HepG2 (cell line): ENCODE data around the gene AKAP7. TPM values are rescaled to one million over a fixed set of nuclear protein-coding genes. Genes with fewer than 3 reads are reported as not detected.
A peak's percentile ranks its signal among the peaks of the same experiment; 100 is the strongest.

Experiments
- AGO1 ChIP-seq: fragments of 200-400 bp; formaldehyde crosslinking; IDR thresholded peaks from 2 replicates; pipeline ENCODE4 v1.6.1; 2017; ENCODE audit warnings: mild to moderate bottlenecking, low read depth, low read length, moderate library complexity; ENCODE audit not compliant: poor library complexity, severe bottlenecking
- CEBPB ChIP-seq: IDR thresholded peaks from 2 replicates; pipeline ENCODE4 v1.6.1; 2011; ENCODE audit warnings: low read depth, low read length, improper control_type of control experiment, borderline replicate concordance
- CEBPG ChIP-seq: IDR thresholded peaks from 2 replicates; pipeline ENCODE4 v1.6.1; 2016
- ELF3 ChIP-seq: IDR thresholded peaks from 2 replicates; pipeline ENCODE4 v1.6.1; 2016; ENCODE audit warnings: missing genetic modification reagents, missing compliant biosample characterization
- GZF1 ChIP-seq: sonication (generic); formaldehyde crosslinking; IDR thresholded peaks from 2 replicates; pipeline ENCODE4 v1.5.1; 2020; ENCODE audit warnings: mild to moderate bottlenecking, missing genetic modification reagents
- HMGXB3 ChIP-seq: sonication (generic); formaldehyde crosslinking; IDR thresholded peaks from 2 replicates; pipeline ENCODE4 v1.4.0; 2020; ENCODE audit warnings: missing genetic modification reagents, borderline replicate concordance
- HNF1A ChIP-seq, 2 experiments: sonication (generic) in 1 of 2; formaldehyde crosslinking in 1 of 2; IDR thresholded peaks; 2 replicates each; pipeline versions ENCODE4 v1.4.0 to v1.6.1; 2016 to 2020; ENCODE audit warnings: borderline replicate concordance in 1 of 2, low read depth in 1 of 2, mild to moderate bottlenecking in 1 of 2, missing genetic modification reagents in 1 of 2
- HNRNPUL1 ChIP-seq: fragments of 200-400 bp; formaldehyde crosslinking; IDR thresholded peaks from 2 replicates; pipeline ENCODE4 v1.6.1; 2017; ENCODE audit warnings: low read depth, mild to moderate bottlenecking, low read length, moderate library complexity
- NCOA1 ChIP-seq: sonication (generic); formaldehyde crosslinking; IDR thresholded peaks from 2 replicates; pipeline ENCODE4 v1.9.0; 2021; ENCODE audit warnings: missing genetic modification reagents
- NCOR1 ChIP-seq: fragments of 200-600 bp; sonication (generic); IDR thresholded peaks from 2 replicates; pipeline ENCODE4 v1.7.0; 2017; ENCODE audit warnings: antibody characterized with exemption, low read length, borderline replicate concordance
- NFE2L1 ChIP-seq: sonication (generic); formaldehyde crosslinking; IDR thresholded peaks from 2 replicates; pipeline ENCODE4 v1.4.0; 2020; ENCODE audit warnings: missing genetic modification reagents, mild to moderate bottlenecking, borderline replicate concordance
- POLR2G ChIP-seq: fragments of 200-400 bp; formaldehyde crosslinking; IDR thresholded peaks from 2 replicates; pipeline ENCODE4 v1.6.1; 2018; ENCODE audit warnings: mild to moderate bottlenecking, low read depth, low read length, moderate library complexity
- RXRA ChIP-seq: sonication (generic); formaldehyde crosslinking; IDR thresholded peaks from 2 replicates; pipeline ENCODE4 v1.5.1; 2020; ENCODE audit warnings: missing genetic modification reagents
- SETDB1 ChIP-seq: sonication (generic); formaldehyde crosslinking; IDR thresholded peaks from 2 replicates; pipeline ENCODE4 v1.5.1; 2020; ENCODE audit warnings: missing genetic modification reagents, mild to moderate bottlenecking, borderline replicate concordance
- SRF ChIP-seq: IDR thresholded peaks from 2 replicates; pipeline ENCODE4 v1.6.1; 2011; ENCODE audit warnings: mild to moderate bottlenecking, low read depth, low read length, moderate library complexity
- TEF ChIP-seq: sonication (generic); formaldehyde crosslinking; IDR thresholded peaks from 2 replicates; pipeline ENCODE4 v1.5.0; 2020; ENCODE audit warnings: missing genetic modification reagents
- ZBTB34 ChIP-seq: sonication (generic); formaldehyde crosslinking; IDR thresholded peaks from 2 replicates; pipeline ENCODE4 v1.8.0; 2022; ENCODE audit warnings: mild to moderate bottlenecking, missing genetic modification reagents
- ZNF136 ChIP-seq: sonication (generic); formaldehyde crosslinking; IDR thresholded peaks from 2 replicates; pipeline ENCODE4 v1.8.1; 2022; ENCODE audit warnings: low read depth, mild to moderate bottlenecking, moderate library complexity, missing genetic modification reagents
- ZNF44 ChIP-seq: sonication (generic); formaldehyde crosslinking; IDR thresholded peaks from 2 replicates; pipeline ENCODE4 v1.5.1; 2020; ENCODE audit warnings: mild to moderate bottlenecking, missing genetic modification reagents
- ZNF451 ChIP-seq: sonication (generic); formaldehyde crosslinking; IDR thresholded peaks from 2 replicates; pipeline ENCODE4 v1.5.0; 2020; ENCODE audit warnings: mild to moderate bottlenecking, missing genetic modification reagents
- ZNF713 ChIP-seq: sonication (generic); formaldehyde crosslinking; IDR thresholded peaks from 2 replicates; pipeline ENCODE4 v1.4.0; 2020; ENCODE audit warnings: mild to moderate bottlenecking, missing genetic modification reagents
- polyA plus RNA-seq, 8 experiments: library from polyadenylated mRNA; depleted of rRNA in 3 of 8; stranded (reverse) in 7 of 8; unstranded in 1 of 8; fragments of >200 nt; fragmentation: Illumina TruSeq in 4 of 8; extraction: Trizol in 4 of 8; gene quantifications; 2 replicates each; pipeline versions ENCODE4 v1.2.1 to v1.2.3, GENCODE V29; 2011 to 2016; ENCODE audit warnings: low read depth in 4 of 8, missing spikeins in 1 of 8, mixed read lengths in 1 of 8; ENCODE audit not compliant: insufficient read depth in 1 of 8
- total RNA-seq, 5 experiments: library from RNA; depleted of rRNA; stranded (reverse); fragments of >200 nt; fragmentation: Illumina TruSeq; extraction: Trizol; gene quantifications; 2 replicates each; pipeline ENCODE4 v1.2.3, GENCODE V29; 2016; ENCODE audit warnings: low read depth in 1 of 5

The AKAP7 gene
- total and polyA plus RNA-seq, 2 of the 13 experiments (the other 11 are each of a cell fraction or from before 2014, with no cell fraction given) = 3.6 to 11.7 TPM

- TF ChIP-seq HNF1A (IDR thresholded peaks at IDR 0.05; ENCODE audit: low read depth) = no peak
- no peak for TF ChIP-seq HNF1A (CRISPR knock-in tag; IDR thresholded peaks at IDR 0.05; ENCODE audit: borderline replicate concordance)
- no peak for TF ChIP-seq ZNF451 (CRISPR knock-in tag)
- no peak for TF ChIP-seq HNRNPUL1
- TF ChIP-seq GZF1 (CRISPR knock-in tag) = no peak
- peak; percentile 67 for TF ChIP-seq CEBPB
- TF ChIP-seq SRF = no peak
- TF ChIP-seq HMGXB3 (CRISPR knock-in tag) = no peak
- no peak; the same call in 1 of the 2 replicates for TF ChIP-seq NCOA1 (CRISPR knock-in tag)
- TF ChIP-seq AGO1 = no peak
- peak; percentile 33; the same call in 1 of the 2 replicates for TF ChIP-seq NCOR1
- TF ChIP-seq ZBTB34 (CRISPR knock-in tag) = no peak
- TF ChIP-seq NFE2L1 = no peak
- TF ChIP-seq CEBPG (CRISPR knock-in tag) = peak; percentile 70
- TF ChIP-seq ZNF713 = no peak
- no peak for TF ChIP-seq RXRA (CRISPR knock-in tag)
- no peak for TF ChIP-seq POLR2G
- peak; percentile 38; the same call in 1 of the 2 replicates for TF ChIP-seq TEF (CRISPR knock-in tag)
- TF ChIP-seq ELF3 (CRISPR knock-in tag) = no peak
- no peak for TF ChIP-seq ZNF44 (CRISPR knock-in tag)
- TF ChIP-seq SETDB1 = no peak
- no peak for TF ChIP-seq ZNF136 (CRISPR knock-in tag)
Observed at GRCh38 chr6:131134980-131135243, 355 bp upstream of the AKAP7 start (continued).
